IMR-90 (cell line): ENCODE measurements around the gene MAP6. TPM values are rescaled to one million over a fixed set of nuclear protein-coding genes. Genes with fewer than 3 reads are reported as not detected.

ENCODE experiments used
- ATAC-seq: fragments of 200-7000 bp; cut with Tn5 transposase; 2 replicates; pipeline ENCODE4 v1.9.1; 2020; ENCODE audit warnings: low read depth, mild to moderate bottlenecking, moderate library complexity
- BruUV-seq: library from RNA; stranded (reverse); fragments of 400-500 nt; replicated peaks from 2 replicates; lab custom pipeline; 2021; lab: Mats Ljungman, UMichigan
- CTCF ChIA-PET: fragments of 300-600 bp; formaldehyde crosslinking; extraction: SDS; loops from one replicate; lab custom pipeline; 2021; ENCODE audit warnings: antibody characterized with exemption; lab: Yijun Ruan, JAX
- POLR2A ChIA-PET: fragments of 300-600 bp; sonication (Branson Sonifier 250); formaldehyde crosslinking; loops from one replicate; lab custom pipeline; 2022; ENCODE audit warnings: antibody characterized with exemption; ENCODE audit not compliant: unreplicated experiment; lab: Charles Lee
- DNase-seq: peaks from one replicate; pipeline ENCODE4 v3.0.0; 2013
- H2AFZ ChIP-seq: replicated peaks from 2 replicates; pipeline ENCODE3; 2013; ENCODE audit warnings: low read length, mild to moderate bottlenecking; ENCODE audit not compliant: poor library complexity
- H2AK5ac ChIP-seq: 2 replicates; pipeline ENCODE4 v1.6.1; 2013; ENCODE audit warnings: low read depth, low read length, inconsistent platforms
- H2AK9ac ChIP-seq: replicated peaks from 2 replicates; pipeline ENCODE3; 2013; ENCODE audit warnings: mild to moderate bottlenecking, low read depth, low read length, moderate library complexity; ENCODE audit not compliant: poor library complexity
- H2BK120ac ChIP-seq: 2 replicates; pipeline ENCODE4 v1.6.1; 2013; ENCODE audit warnings: low read depth, low read length, inconsistent platforms
- H2BK15ac ChIP-seq: 3 replicates; pipeline ENCODE4 v1.6.1; 2013; ENCODE audit warnings: low read depth, low read length, inconsistent platforms
- H2BK20ac ChIP-seq: 2 replicates; pipeline ENCODE4 v1.6.1; 2013; ENCODE audit warnings: low read depth, mild to moderate bottlenecking, inconsistent platforms, low read length, moderate library complexity
- H2BK5ac ChIP-seq: 2 replicates; pipeline ENCODE4 v1.6.1; 2013; ENCODE audit warnings: mild to moderate bottlenecking, low read depth, low read length, inconsistent platforms; ENCODE audit not compliant: poor library complexity, severe bottlenecking
- H3K14ac ChIP-seq: replicated peaks from 2 replicates; pipeline ENCODE4 v1.6.1; 2013; ENCODE audit warnings: low read depth, low read length, inconsistent platforms
- H3K18ac ChIP-seq: 2 replicates; pipeline ENCODE4 v1.6.1; 2013; ENCODE audit warnings: low read depth, low read length, control low read depth
- H3K23ac ChIP-seq: 2 replicates; pipeline ENCODE4 v1.6.1; 2013; ENCODE audit warnings: low read depth, low read length, inconsistent platforms
- H3K27ac ChIP-seq: 2 replicates; pipeline ENCODE4 v1.5.1; 2013; ENCODE audit warnings: mild to moderate bottlenecking, control low read depth, low read length; ENCODE audit not compliant: insufficient read depth
- H3K27me3 ChIP-seq: 2 replicates; pipeline ENCODE4 v1.6.1; 2013; ENCODE audit warnings: low read length; ENCODE audit not compliant: control insufficient read depth, insufficient read depth
- H3K36me3 ChIP-seq: 2 replicates; pipeline ENCODE4 v1.6.1; 2013; ENCODE audit warnings: low read length, mixed read lengths; ENCODE audit not compliant: control insufficient read depth, insufficient read depth
- H3K4ac ChIP-seq: 2 replicates; pipeline ENCODE4 v1.6.1; 2013; ENCODE audit warnings: low read depth, low read length, inconsistent platforms
- H3K4me1 ChIP-seq: 2 replicates; pipeline ENCODE4 v1.6.1; 2013; ENCODE audit warnings: low read length, mixed read lengths; ENCODE audit not compliant: control insufficient read depth, insufficient read depth
- H3K4me2 ChIP-seq: 2 replicates; pipeline ENCODE4 v1.6.1; 2013; ENCODE audit warnings: low read depth, mild to moderate bottlenecking, control low read depth, low read length, moderate library complexity
- H3K4me3 ChIP-seq: 2 replicates; pipeline ENCODE4 v1.5.1; 2013; ENCODE audit warnings: low read depth, mild to moderate bottlenecking, control low read depth, low read length, moderate library complexity; ENCODE audit not compliant: insufficient read depth
- H3K56ac ChIP-seq: 2 replicates; pipeline ENCODE4 v1.6.1; 2013; ENCODE audit warnings: low read length, inconsistent platforms; ENCODE audit not compliant: insufficient read depth; ENCODE audit errors: extremely low read depth
- H3K79me1 ChIP-seq, 2 experiments: 2 replicates each; pipeline ENCODE4 v1.6.1; 2013; ENCODE audit warnings: low read length in 2 of 2, inconsistent platforms in 1 of 2, low read depth in 1 of 2
- H3K9ac ChIP-seq: 2 replicates; pipeline ENCODE4 v1.6.1; 2013; ENCODE audit warnings: low read depth, low read length, control low read depth
- H3K9me1 ChIP-seq: 2 replicates; pipeline ENCODE4 v1.6.1; 2013; ENCODE audit warnings: low read length, inconsistent platforms; ENCODE audit not compliant: insufficient read depth
- H3K9me3 ChIP-seq: 2 replicates; pipeline ENCODE4 v1.6.1; 2013; ENCODE audit warnings: low read length; ENCODE audit not compliant: control insufficient read depth, insufficient read depth
- H4K20me1 ChIP-seq: 2 replicates; pipeline ENCODE4 v1.6.1; 2013; ENCODE audit warnings: low read length, inconsistent platforms; ENCODE audit not compliant: insufficient read depth
- H4K5ac ChIP-seq: 2 replicates; pipeline ENCODE4 v1.6.1; 2013; ENCODE audit warnings: mild to moderate bottlenecking, low read depth, low read length, control low read depth
- H4K8ac ChIP-seq, 2 experiments: 2 replicates each; pipeline ENCODE4 v1.6.1; 2013; ENCODE audit warnings: low read depth in 2 of 2, low read length in 2 of 2, control low read depth in 1 of 2, inconsistent platforms in 1 of 2
- H4K91ac ChIP-seq: 2 replicates; pipeline ENCODE4 v1.6.1; 2013; ENCODE audit warnings: low read depth, low read length, inconsistent platforms; ENCODE audit not compliant: insufficient read depth
- BHLHE40 ChIP-seq: fragments of 150-350 bp; IDR thresholded peaks from 2 replicates; pipeline ENCODE4 v1.6.1; 2016; ENCODE audit warnings: mild to moderate bottlenecking, low read depth, low read length
- CEBPB ChIP-seq: IDR thresholded peaks from 2 replicates; pipeline ENCODE4 v1.6.1; 2012; ENCODE audit warnings: low read depth, low read length, improper control_type of control experiment
- CHD1 ChIP-seq: IDR thresholded peaks from 2 replicates; pipeline ENCODE4 v1.6.1; 2012; ENCODE audit warnings: low read depth, low read length, improper control_type of control experiment
- CTCF ChIP-seq: conservative IDR thresholded peaks from 2 replicates; pipeline ENCODE4 v1.5.1; 2012; ENCODE audit warnings: mild to moderate bottlenecking, low read depth, low read length, improper control_type of control experiment
- MAFK ChIP-seq: IDR thresholded peaks from 2 replicates; pipeline ENCODE4 v1.6.1; 2012; ENCODE audit warnings: low read depth, low read length, improper control_type of control experiment
- MAZ ChIP-seq: IDR thresholded peaks from 2 replicates; pipeline ENCODE4 v1.6.1; 2012; ENCODE audit warnings: low read depth, mild to moderate bottlenecking, low read length, improper control_type of control experiment, moderate library complexity, borderline replicate concordance
- POLR2A ChIP-seq: IDR thresholded peaks from 2 replicates; pipeline ENCODE4 v1.6.1; 2012; ENCODE audit warnings: mild to moderate bottlenecking, low read depth, low read length
- RAD21 ChIP-seq: IDR thresholded peaks from 2 replicates; pipeline ENCODE4 v1.6.1; 2012; ENCODE audit warnings: low read length, improper control_type of control experiment
- SMC3 ChIP-seq: fragments of 150-350 bp; IDR thresholded peaks from 2 replicates; pipeline ENCODE4 v1.6.1; 2016; ENCODE audit warnings: low read depth, mild to moderate bottlenecking, antibody characterized with exemption, low read length, moderate library complexity
- WGBS, 2 experiments: methylation state at CpG; one replicate each; pipeline versions ENCODE4 v1.1.5 to v1.1.7; 2013; ENCODE audit warnings: missing lambda C conversion rate in 2 of 2; ENCODE audit not compliant: insufficient read length in 1 of 2; ENCODE audit errors: extremely low coverage in 2 of 2; 5-methylcytosine and 5-hydroxymethylcytosine counted together
- dilution Hi-C: fragments of 300-500 bp; cut with HindIII; formaldehyde crosslinking; loops from one replicate; pipeline ENCODE4 v1.14.3; 2018; ENCODE audit warnings: low sequenced_read_pairs; ENCODE audit not compliant: unreplicated experiment
- in situ Hi-C: fragments of 300-500 bp; cut with MboI; formaldehyde crosslinking; loops from 3 replicates; pipeline ENCODE4 v1.14.3; 2019; ENCODE audit warnings: low sequenced_read_pairs, inconsistent platforms, mixed read lengths
- intact Hi-C: fragments of 100-400 bp; cut with micrococcal nuclease; formaldehyde crosslinking; loops from 2 replicates; pipeline ENCODE4 v1.10.0; 2022
- polyA plus RNA-seq, 3 experiments: library from polyadenylated mRNA; depleted of rRNA; stranded (reverse); fragments of >200 nt; gene quantifications; 2 replicates each; pipeline ENCODE4 v1.2.3, GENCODE V29; 2012; ENCODE audit warnings: low replicate concordance in 1 of 3
- total RNA-seq: library from RNA; depleted of rRNA; stranded (reverse); fragments of >200 nt; gene quantifications from 2 replicates; pipeline ENCODE4 v1.2.3, GENCODE V29; 2012
- TF ChIP-seq, protein P1 (sequence below): fragments of 150-350 bp; IDR thresholded peaks from 2 replicates; pipeline ENCODE4 v1.6.1; 2017; ENCODE audit warnings: mild to moderate bottlenecking, antibody characterized with exemption, low read length, low read depth

The MAP6 gene
- total and polyA plus RNA-seq, 2 of the 4 experiments (the other 2 are of a cell fraction), result 3.0 to 3.4 TPM

GRCh38 chr11:75558939-75559843, 109.6 kb downstream of the MAP6 start:
- no peaks in the 10 kb centered on the region for H3K27me3 ChIP-seq
- ATAC-seq (peak; percentile 6), DNase-seq (peak; percentile 75)
- H3K18ac ChIP-seq, result peak overlapping the region; percentile 96
- peaks cover 20% of the 10 kb centered on the region for H4K20me1 ChIP-seq
- peak overlapping the region; percentile 99 for H2AK5ac ChIP-seq
- peak overlapping the region; percentile 86 for H2AFZ ChIP-seq
- peaks cover 7% of the 10 kb centered on the region for H3K36me3 ChIP-seq
- peaks cover 44% of the 10 kb centered on the region for H3K4me1 ChIP-seq
- WGBS, 2 experiments, result no CpG with 5 or more reads among the region's 8 CpGs
- H3K23ac ChIP-seq, result peak overlapping the region; percentile 98
- peak overlapping the region; percentile 96 for H3K27ac ChIP-seq
- in situ Hi-C loops, result no loop called here
- H4K91ac ChIP-seq, result peak overlapping the region; percentile 98
- CTCF ChIA-PET, result no interaction called here
- dilution Hi-C loops, result no loop called here
- peaks cover 10 to 46% of the 10 kb centered on the region in 2 experiments for H3K79me1 ChIP-seq
- peak overlapping the region; percentile 98 for H3K56ac ChIP-seq
- TF ChIP-seq, protein P1, sequence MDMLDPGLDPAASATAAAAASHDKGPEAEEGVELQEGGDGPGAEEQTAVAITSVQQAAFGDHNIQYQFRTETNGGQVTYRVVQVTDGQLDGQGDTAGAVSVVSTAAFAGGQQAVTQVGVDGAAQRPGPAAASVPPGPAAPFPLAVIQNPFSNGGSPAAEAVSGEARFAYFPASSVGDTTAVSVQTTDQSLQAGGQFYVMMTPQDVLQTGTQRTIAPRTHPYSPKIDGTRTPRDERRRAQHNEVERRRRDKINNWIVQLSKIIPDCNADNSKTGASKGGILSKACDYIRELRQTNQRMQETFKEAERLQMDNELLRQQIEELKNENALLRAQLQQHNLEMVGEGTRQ, result no peak
- no peak for TF ChIP-seq POLR2A
- no peak for TF ChIP-seq SMC3
- no peak for TF ChIP-seq CEBPB
- no peak for TF ChIP-seq RAD21
- peak; percentile 34; the same call in 1 of the 2 replicates for TF ChIP-seq BHLHE40
- peak; percentile 42; the same call in 1 of the 2 replicates for TF ChIP-seq MAZ
- no peak for TF ChIP-seq CHD1
- TF ChIP-seq CTCF, result no peak
- TF ChIP-seq MAFK, result peak; percentile 83
- peak overlapping the region; percentile 88 for H3K9ac ChIP-seq
- H3K9me1 ChIP-seq, result peaks cover 32% of the 10 kb centered on the region
- H3K4me2 ChIP-seq, result peak overlapping the region; percentile 78
- peak overlapping the region; percentile 98 for H2BK20ac ChIP-seq
- peak overlapping the region; percentile 97 for H3K14ac ChIP-seq
- no peaks in the 10 kb centered on the region for H3K9me3 ChIP-seq
- POLR2A ChIA-PET, result interaction anchor here (0.6 to 1.2 kb wide), 4 partner anchors 8 to 1412 kb away, joined by 3 to 7 read pairs (median 4); no protein-coding TSS in a partner anchor
- intact Hi-C loops, result no loop called here
- H2AK9ac ChIP-seq, result peak overlapping the region; percentile 99
- peak overlapping the region; percentile 99 for H2BK120ac ChIP-seq
- no TSS peak for BruUV-seq
- peak overlapping the region; percentile 87 to 99 for H4K8ac ChIP-seq
- no peak overlapping the region for H3K4me3 ChIP-seq
- peak overlapping the region; percentile 100 for H2BK15ac ChIP-seq
- H4K5ac ChIP-seq, result peak overlapping the region; percentile 97
- H3K4ac ChIP-seq, result peak overlapping the region; percentile 100
- peak overlapping the region; percentile 97 for H2BK5ac ChIP-seq
